ENCODE measurements around the gene PUDP. TPM values are rescaled to one million over a fixed set of nuclear protein-coding genes. Genes with fewer than 3 reads are reported as not detected.
"Not testable (repeated sequence)": the region's sequence is repeated elsewhere in the genome, so short reads cannot be mapped to it uniquely, and the experiment has no call there.

PUDP gene
- polyA plus RNA-seq, 2 donors, result 3.2 to 8.8 TPM

DNA sequence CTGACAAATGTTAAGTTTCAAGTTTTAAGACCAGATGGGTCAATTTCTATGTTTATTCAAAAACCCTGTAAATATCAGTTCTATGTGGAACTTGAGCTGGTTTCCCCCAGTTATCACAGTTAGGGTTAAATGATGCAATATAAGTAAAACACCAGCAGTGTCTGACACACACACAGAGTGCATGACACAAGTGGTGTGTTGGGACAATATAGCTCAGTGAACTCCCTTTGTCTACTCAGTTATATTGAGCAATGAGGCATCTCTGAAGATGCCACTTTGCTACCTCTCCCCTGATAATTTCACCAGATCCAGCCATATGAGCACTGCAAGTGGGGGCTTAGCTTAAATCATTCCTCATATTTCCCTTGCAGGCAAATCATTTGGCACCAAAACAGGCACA lies 140.6 kb downstream of the PUDP start:
- H3K4me1 ChIP-seq (ENCODE audit: control insufficient read depth in 2 of 2, insufficient read depth in 2 of 2, low read length in 1 of 2); H3K4me3 ChIP-seq (ENCODE audit: low read depth in 1 of 2, low read length in 2 of 2); H3K9me3 ChIP-seq (ENCODE audit: control insufficient read depth in 2 of 2, insufficient read depth in 1 of 2, low read depth in 1 of 2, low read length in 1 of 2); H3K27ac ChIP-seq (ENCODE audit: low read depth in 2 of 2, low read length in 1 of 2); H3K27me3 ChIP-seq (ENCODE audit: control insufficient read depth in 1 of 2, insufficient read depth in 2 of 2, low read length in 2 of 2); H3K36me3 ChIP-seq (ENCODE audit: control insufficient read depth in 2 of 2, insufficient read depth in 2 of 2, low read length in 1 of 2): not testable (repeated sequence)

Other genes with a start within 250 kb of the PUDP start
- gene STS, start 441 bp downstream of the PUDP start, polyA plus RNA-seq, result 1 to 10 TPM in 1 of 2 donors, under 1 TPM in 1; 0.94 to 1.4 TPM

Measured in esophagus (tissue), 2 donors.